B cell (primary cell): ENCODE data around the gene CHTF8. TPM values are rescaled to one million over a fixed set of nuclear protein-coding genes. Genes with fewer than 3 reads are reported as not detected.

Experiments
- ATAC-seq: fragments of 200-7000 bp; cut with Tn5 transposase; one replicate; pipeline ENCODE4 v1.10.0; 2021; ENCODE audit warnings: low read depth, mild to moderate bottlenecking, moderate number of reproducible peaks, moderate library complexity
- CTCF ChIA-PET: fragments of 350-600 bp; sonication (Branson Sonifier 250); formaldehyde crosslinking; loops from one replicate; lab custom pipeline; 2021; ENCODE audit warnings: antibody characterized with exemption, inconsistent platforms; lab: Charles Lee
- POLR2A ChIA-PET: fragments of 350-600 bp; sonication (Branson Sonifier 250); formaldehyde crosslinking; loops from one replicate; lab custom pipeline; 2021; ENCODE audit warnings: antibody characterized with exemption; lab: Charles Lee
- DNase-seq: peaks from one replicate; pipeline ENCODE4 v3.0.0; 2013
- H2AFZ ChIP-seq: 2 replicates; pipeline ENCODE4 v1.6.1; 2012; ENCODE audit warnings: mild to moderate bottlenecking, low read depth, low read length; ENCODE audit not compliant: insufficient read depth, poor library complexity, severe bottlenecking
- H3K27ac ChIP-seq, 2 donors: 1 replicate in 1 of 2; 2 replicates in 1 of 2; pipeline ENCODE4 v1.5.1; 2012 to 2013; ENCODE audit warnings: low read length in 2 of 2, mild to moderate bottlenecking in 2 of 2, moderate library complexity in 1 of 2
- H3K27me3 ChIP-seq, 4 experiments: fragments of 200-600 bp in 1 of 4; sonication (generic) in 1 of 4; replicated peaks in 1 of 4; 1 replicate in 2 of 4; 2 replicates in 2 of 4; pipeline versions ENCODE4 v1.6.1 to v1.7.0; 2013 to 2016; ENCODE audit warnings: low read length in 3 of 4, mild to moderate bottlenecking in 2 of 4, mixed read lengths in 1 of 4, moderate library complexity in 1 of 4; ENCODE audit not compliant: insufficient read depth in 4 of 4, control insufficient read depth in 3 of 4; ENCODE audit errors: control extremely low read depth in 1 of 4
- H3K36me3 ChIP-seq, 2 experiments: replicated peaks in 1 of 2; 1 replicate in 1 of 2; 2 replicates in 1 of 2; pipeline versions ENCODE4 v1.6.1 to v1.7.1; 2013; ENCODE audit warnings: low read length in 1 of 2; ENCODE audit not compliant: insufficient read depth in 2 of 2, control insufficient read depth in 1 of 2; ENCODE audit errors: control extremely low read depth in 1 of 2, extremely low read depth in 1 of 2
- H3K4me1 ChIP-seq, 2 donors: fragments of 200-600 bp in 1 of 2; sonication (generic) in 1 of 2; 1 replicate in 1 of 2; 2 replicates in 1 of 2; pipeline versions ENCODE4 v1.5.1 to v1.6.1; 2013 to 2017; ENCODE audit warnings: low read length in 2 of 2; ENCODE audit not compliant: control insufficient read depth in 2 of 2, insufficient read depth in 2 of 2
- H3K4me2 ChIP-seq: replicated peaks from 2 replicates; pipeline ENCODE3; 2012; ENCODE audit warnings: mild to moderate bottlenecking, low read depth, low read length; ENCODE audit not compliant: poor library complexity, severe bottlenecking
- H3K4me3 ChIP-seq, 5 experiments: fragments of 200-600 bp in 1 of 5; sonication (generic) in 1 of 5; 1 replicate in 3 of 5; 2 replicates in 2 of 5; pipeline versions ENCODE4 v1.5.1 to v1.7.0; 2011 to 2016; ENCODE audit warnings: low read length in 4 of 5, mild to moderate bottlenecking in 4 of 5, low read depth in 2 of 5, control low read depth in 1 of 5, moderate library complexity in 1 of 5; ENCODE audit not compliant: insufficient read depth in 1 of 5; ENCODE audit errors: control extremely low read depth in 1 of 5, extremely low read depth in 1 of 5
- H3K79me2 ChIP-seq: fragments of 200-600 bp; sonication (generic); one replicate; pipeline ENCODE4 v1.6.0; 2016; ENCODE audit warnings: low read length; ENCODE audit not compliant: control insufficient read depth, insufficient read depth
- H3K9ac ChIP-seq: fragments of 200-600 bp; sonication (generic); 2 replicates; pipeline ENCODE4 v1.6.1; 2017; ENCODE audit warnings: mild to moderate bottlenecking, low read length, moderate library complexity
- H3K9me3 ChIP-seq, 3 donors: one replicate each; pipeline versions ENCODE4 v1.6.1 to v1.7.1; 2013; ENCODE audit warnings: low read length in 2 of 3; ENCODE audit not compliant: control insufficient read depth in 2 of 3, insufficient read depth in 1 of 3; ENCODE audit errors: control extremely low read depth in 1 of 3
- H4K20me1 ChIP-seq: 2 replicates; pipeline ENCODE4 v1.6.0; 2012; ENCODE audit warnings: mild to moderate bottlenecking, low read length; ENCODE audit not compliant: insufficient read depth, control insufficient read depth, poor library complexity, severe bottlenecking
- H3K27ac Mint-ChIP-seq: one replicate; pipeline ENCODE4 v1.8.0; 2021; ENCODE audit warnings: mixed read lengths
- H3K27me3 Mint-ChIP-seq: one replicate; pipeline ENCODE4 v1.8.0; 2021; ENCODE audit warnings: mixed read lengths
- H3K4me1 Mint-ChIP-seq: one replicate; pipeline ENCODE4 v1.8.0; 2021; ENCODE audit warnings: mixed read lengths
- H3K4me3 Mint-ChIP-seq: one replicate; pipeline ENCODE4 v1.8.0; 2021; ENCODE audit warnings: mixed read lengths
- H3K9me3 Mint-ChIP-seq: one replicate; pipeline ENCODE4 v1.8.0; 2022; ENCODE audit warnings: mixed read lengths; ENCODE audit not compliant: insufficient read depth
- EZH2 ChIP-seq: IDR thresholded peaks from 2 replicates; pipeline ENCODE4 v1.6.1; 2012; ENCODE audit warnings: borderline replicate concordance, low read depth, mild to moderate bottlenecking, moderate library complexity, low read length; ENCODE audit not compliant: insufficient read depth, poor library complexity, severe bottlenecking
- WGBS: methylation state at CpG from one replicate; pipeline ENCODE4 v1.1.5; 2013; ENCODE audit warnings: missing lambda C conversion rate; ENCODE audit not compliant: insufficient coverage; 5-methylcytosine and 5-hydroxymethylcytosine counted together
- intact Hi-C: fragments of 100-400 bp; cut with micrococcal nuclease; formaldehyde crosslinking; loops from one replicate; pipeline ENCODE4 v1.10.0; 2022
- polyA plus RNA-seq: library from polyadenylated mRNA; depleted of rRNA; stranded (reverse); fragments of >200 nt; gene quantifications from 2 replicates; pipeline ENCODE4 v1.2.3, GENCODE V29; 2012
- total RNA-seq, 2 donors: library from RNA; stranded (reverse); fragments of 120-200 nt in 1 of 2; gene quantifications; 1 replicate in 1 of 2; 2 replicates in 1 of 2; pipeline versions ENCODE4 v1.2.3 to v1.2.4, GENCODE V29; 2013 to 2022
- TF ChIP-seq, protein P1 (sequence below): fragments of 200-600 bp; IDR thresholded peaks from one replicate; pipeline ENCODE4 v1.8.0; 2022; ENCODE audit warnings: antibody characterized with exemption, mild to moderate bottlenecking

Gene CHTF8
- total and polyA plus RNA-seq, 2 donors (not counting 1 experiment from before 2014, with no cell fraction given) = 65.0 to 112 TPM

DNA sequence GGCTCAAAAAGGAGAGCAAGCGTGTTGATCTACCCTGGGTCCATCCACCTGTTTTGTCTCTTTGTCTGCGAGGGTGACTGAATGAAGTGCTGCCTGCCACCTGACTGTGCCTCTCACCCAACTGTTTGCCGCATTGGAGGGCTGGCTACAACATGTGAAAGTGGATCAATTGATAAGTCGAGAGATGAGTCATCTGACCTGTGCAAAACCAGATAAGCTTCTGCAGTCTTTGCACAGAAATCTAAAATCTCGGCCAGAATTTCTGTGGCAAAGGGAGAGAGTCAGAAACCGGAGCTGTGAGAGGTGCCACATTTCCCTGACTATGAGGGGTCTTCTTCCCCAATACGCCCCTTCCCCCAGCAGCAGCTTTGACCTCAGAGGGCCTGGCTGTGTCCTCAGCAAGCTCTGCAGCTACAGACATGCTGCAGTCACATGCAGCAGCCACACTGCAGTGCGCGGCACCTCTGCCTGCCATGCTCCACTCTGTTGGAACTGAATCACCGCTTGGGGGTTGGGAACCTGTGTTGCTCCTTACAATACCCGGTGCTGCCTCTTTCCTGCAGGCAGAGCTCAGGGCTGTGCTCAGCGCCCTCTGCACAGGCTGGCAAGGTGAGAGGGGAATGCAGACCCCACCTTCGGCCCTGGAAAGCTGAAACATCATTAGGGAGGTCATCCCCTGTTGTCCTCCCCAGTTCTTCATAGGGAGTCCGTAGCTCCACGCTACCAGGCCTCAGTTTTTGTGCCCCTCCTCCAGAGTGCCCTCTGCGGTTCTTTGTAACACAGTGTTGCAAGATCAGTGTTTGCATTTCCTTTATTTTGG lies 43.1 kb downstream of the CHTF8 start:
- H3K4me2 ChIP-seq = no peak overlapping the region
- H3K79me2 ChIP-seq = no peaks in the 10 kb centered on the region
- no peaks in the 10 kb centered on the region for H3K9me3 ChIP-seq
- WGBS = 72% methylated on average over 16 of the region's 16 CpGs
- TF ChIP-seq EZH2 = no peak
- TF ChIP-seq, protein P1, sequence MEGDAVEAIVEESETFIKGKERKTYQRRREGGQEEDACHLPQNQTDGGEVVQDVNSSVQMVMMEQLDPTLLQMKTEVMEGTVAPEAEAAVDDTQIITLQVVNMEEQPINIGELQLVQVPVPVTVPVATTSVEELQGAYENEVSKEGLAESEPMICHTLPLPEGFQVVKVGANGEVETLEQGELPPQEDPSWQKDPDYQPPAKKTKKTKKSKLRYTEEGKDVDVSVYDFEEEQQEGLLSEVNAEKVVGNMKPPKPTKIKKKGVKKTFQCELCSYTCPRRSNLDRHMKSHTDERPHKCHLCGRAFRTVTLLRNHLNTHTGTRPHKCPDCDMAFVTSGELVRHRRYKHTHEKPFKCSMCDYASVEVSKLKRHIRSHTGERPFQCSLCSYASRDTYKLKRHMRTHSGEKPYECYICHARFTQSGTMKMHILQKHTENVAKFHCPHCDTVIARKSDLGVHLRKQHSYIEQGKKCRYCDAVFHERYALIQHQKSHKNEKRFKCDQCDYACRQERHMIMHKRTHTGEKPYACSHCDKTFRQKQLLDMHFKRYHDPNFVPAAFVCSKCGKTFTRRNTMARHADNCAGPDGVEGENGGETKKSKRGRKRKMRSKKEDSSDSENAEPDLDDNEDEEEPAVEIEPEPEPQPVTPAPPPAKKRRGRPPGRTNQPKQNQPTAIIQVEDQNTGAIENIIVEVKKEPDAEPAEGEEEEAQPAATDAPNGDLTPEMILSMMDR = no peak
- no peaks in the 10 kb centered on the region for H3K27me3 ChIP-seq
- no peak for DNase-seq
- H3K4me3 Mint-ChIP-seq = no peak overlapping the region
- no peak overlapping the region for H3K27ac Mint-ChIP-seq
- no peak overlapping the region for H3K27ac ChIP-seq
- H4K20me1 ChIP-seq = no peaks in the 10 kb centered on the region
- no peak overlapping the region for H3K4me3 ChIP-seq
- H3K27me3 Mint-ChIP-seq = no peaks in the 10 kb centered on the region
- no peaks in the 10 kb centered on the region for H3K4me1 Mint-ChIP-seq
- ChIA-PET POLR2A (no interaction called here), CTCF (interaction anchor here (0.6 to 1.6 kb wide), 2 partner anchors 30 to 872 kb away, joined by 3 read pairs; no protein-coding TSS in a partner anchor)
- no peak for ATAC-seq
- H3K4me1 ChIP-seq = no peaks in the 10 kb centered on the region
- no peaks in the 10 kb centered on the region for H3K9me3 Mint-ChIP-seq
- peaks cover 2 to 10% of the 10 kb centered on the region in 2 experiments for H3K36me3 ChIP-seq
- H2AFZ ChIP-seq = no peak overlapping the region
- no peak overlapping the region for H3K9ac ChIP-seq
- intact Hi-C loops = no loop called here

DNA sequence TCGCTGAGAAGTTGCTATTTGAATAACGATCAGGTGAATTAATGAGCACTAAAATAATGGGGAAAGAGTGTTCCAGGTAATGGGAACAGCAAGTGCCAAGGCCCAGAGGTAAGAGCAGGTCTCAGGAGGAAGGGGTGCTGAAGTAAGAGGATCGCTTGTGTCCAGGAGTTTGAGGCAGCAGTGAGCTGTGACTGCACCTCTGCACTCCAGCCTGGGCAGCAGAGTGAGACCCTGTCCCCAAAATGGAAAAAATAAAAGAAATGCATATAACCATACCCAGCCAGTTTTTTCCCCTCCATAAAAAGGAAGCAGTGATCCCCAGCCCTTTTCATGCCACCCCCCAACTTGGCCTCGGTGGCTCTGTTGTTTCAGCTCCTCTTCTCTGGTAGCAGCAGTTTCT lies 43.7 kb downstream of the CHTF8 start:
- Histone ChIP-seq H3K4me2 (no peak overlapping the region), H2AFZ (no peak overlapping the region), H3K79me2 (no peaks in the 10 kb centered on the region), H3K36me3 (peaks cover 2 to 13% of the 10 kb centered on the region in 2 experiments), H3K27ac (no peak overlapping the region), H3K9ac (no peak overlapping the region), H3K27me3 (no peaks in the 10 kb centered on the region), H3K4me1 (no peaks in the 10 kb centered on the region), H3K9me3 (no peaks in the 10 kb centered on the region), H4K20me1 (no peaks in the 10 kb centered on the region), H3K4me3 (no peak overlapping the region)
- Mint-ChIP-seq H3K27me3 (no peaks in the 10 kb centered on the region), H3K9me3 (no peaks in the 10 kb centered on the region), H3K4me3 (no peak overlapping the region), H3K27ac (no peak overlapping the region), H3K4me1 (no peaks in the 10 kb centered on the region)
- 83% methylated on average over 4 of the region's 4 CpGs for WGBS
- ATAC-seq (no peak), DNase-seq (no peak)
- POLR2A ChIA-PET = no interaction called here
- CTCF ChIA-PET = interaction anchor here (0.6 to 1.6 kb wide), 2 partner anchors 31 to 871 kb away, joined by 3 read pairs; no protein-coding TSS in a partner anchor
- TF ChIP-seq, protein P1 = no peak
- no peak for TF ChIP-seq EZH2
- intact Hi-C loops = no loop called here
